NK-92 (cell line): ENCODE results near the gene RIOK3.
"Not testable (repeated sequence)": the region's sequence is repeated elsewhere in the genome, so short reads cannot be mapped to it uniquely, and the experiment has no call there.

Source experiments
- DNase-seq: peaks from one replicate; lab custom pipeline; 2025; ENCODE audit not compliant: unreplicated experiment; lab: John Stamatoyannopoulos, UW

Gene RIOK3

DNA sequence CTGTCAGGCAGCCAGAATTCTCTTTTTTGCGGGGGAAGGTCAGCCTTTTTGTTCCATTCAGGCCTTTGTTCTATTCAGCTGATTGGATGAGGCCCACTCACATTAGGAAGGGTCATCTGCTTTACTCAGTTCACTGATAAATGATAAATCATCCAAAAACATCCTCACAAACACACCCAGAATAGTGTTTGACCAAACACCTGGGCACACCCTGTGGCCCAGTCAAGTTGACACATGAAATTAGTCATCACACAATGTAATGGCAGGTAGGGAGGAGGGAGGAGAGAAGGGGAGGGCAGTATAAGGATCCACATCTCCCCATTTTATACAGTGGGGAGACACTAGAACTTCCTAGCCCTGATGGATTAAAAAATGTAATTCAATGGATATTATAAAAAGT is 41.9 kb downstream of the RIOK3 start:
- DNase-seq = no peak

- no peak for DNase-seq
Measured at GRCh38 chr18:23495723-23496440, 42.8 kb downstream of the RIOK3 start.

DNA sequence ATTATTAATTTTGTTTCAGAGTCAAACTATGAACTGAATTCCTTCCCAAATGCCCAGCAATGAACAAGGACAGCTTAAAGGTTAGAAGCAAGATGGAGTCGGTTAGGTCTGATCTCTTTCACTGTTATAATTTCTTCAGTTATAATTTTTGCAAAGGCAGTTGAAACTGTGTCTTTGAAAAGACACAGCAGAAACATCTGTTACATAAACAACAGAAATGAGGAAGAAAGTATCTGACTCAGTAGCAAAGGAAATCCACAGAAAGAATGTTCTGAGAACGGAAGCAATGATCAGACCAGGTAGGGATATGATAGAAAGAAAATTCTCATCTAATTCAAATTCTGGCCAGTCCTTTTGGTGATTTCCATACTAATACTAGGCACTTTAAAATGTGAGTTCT is 45.0 kb downstream of the RIOK3 start:
- DNase-seq = no peak

GRCh38 chr18:23498877-23499276 is 45.8 kb downstream of the RIOK3 start:
- no peak for DNase-seq

DNA sequence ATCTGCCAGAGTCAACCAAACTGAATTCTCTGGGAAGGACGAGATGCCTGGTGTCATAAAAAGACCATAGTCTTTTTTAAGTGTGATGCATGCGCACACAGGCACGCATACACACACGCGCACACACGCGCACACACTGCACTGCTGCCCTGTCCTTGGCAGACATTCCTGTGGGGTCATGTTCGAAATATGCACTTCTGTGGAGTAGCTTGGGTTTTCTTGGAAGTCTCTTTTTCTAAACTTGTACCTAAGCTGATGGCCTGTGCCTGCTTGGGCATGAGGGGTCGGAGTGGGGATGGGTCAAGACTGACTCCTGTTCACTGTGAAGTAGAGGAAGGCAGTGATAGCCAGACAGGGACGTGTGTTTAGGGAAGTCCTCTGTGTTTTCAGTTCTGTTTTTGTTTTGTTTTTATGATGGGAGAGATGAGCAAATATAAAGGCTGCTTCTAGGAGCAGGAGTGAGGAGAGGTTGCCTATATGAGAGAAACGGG is 46.2 kb downstream of the RIOK3 start:
- DNase-seq = no peak

DNA sequence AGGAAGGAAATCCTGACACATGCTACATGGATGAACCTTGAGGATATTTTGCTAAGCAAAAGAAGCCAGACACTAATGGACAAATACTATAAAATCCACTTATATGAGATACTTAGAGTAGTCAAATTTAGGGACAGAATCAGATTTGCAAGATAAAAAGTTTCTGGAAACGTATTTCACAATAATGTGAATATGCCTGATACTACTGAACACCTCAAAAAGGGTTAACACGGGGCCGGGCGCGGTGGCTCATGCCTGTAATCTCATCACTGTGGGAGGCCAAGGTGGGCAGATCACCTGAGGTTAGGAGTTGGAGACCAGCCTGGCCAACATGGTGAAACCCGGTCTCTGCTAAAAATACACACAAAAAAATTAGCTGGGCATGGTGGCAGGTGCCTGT is 48.5 kb downstream of the RIOK3 start:
- no peak for DNase-seq

GRCh38 chr18:23502516-23503037 is 49.5 kb downstream of the RIOK3 start:
- no peak for DNase-seq

- DNase-seq = peak; percentile 76
Measured at GRCh38 chr18:23503038-23503962, 50.2 kb downstream of the RIOK3 start, which contains the start of gene RMC1. Gene RMC1 (plus strand): TSS chr18:23503511. CDS start chr18:23503619, 108 bp downstream.

- DNase-seq = no peak
Measured at GRCh38 chr18:23503963-23504344, 50.9 kb downstream of the RIOK3 start.

- DNase-seq = no peak
Measured at GRCh38 chr18:23504720-23505119, 51.6 kb downstream of the RIOK3 start.

DNA sequence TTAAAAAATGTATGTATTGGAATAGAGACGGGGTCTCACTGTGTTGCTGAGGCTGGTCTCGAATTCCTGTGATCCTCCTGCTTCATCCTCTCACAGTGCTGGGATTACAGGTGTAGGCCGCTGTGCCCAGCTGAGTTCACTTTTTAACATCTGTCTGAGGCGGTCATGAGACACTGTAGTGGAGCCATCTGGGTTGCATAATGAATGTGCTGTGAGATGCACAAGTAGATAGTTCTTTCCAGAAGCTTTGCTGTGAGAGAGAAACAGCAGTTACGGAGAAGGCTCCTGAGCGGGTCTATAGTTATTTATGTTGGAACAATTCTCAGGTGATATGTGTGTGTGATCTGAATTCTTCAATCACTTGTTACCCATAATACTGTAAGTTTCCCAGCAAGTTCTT is 53.3 kb downstream of the RIOK3 start:
- DNase-seq = no peak

GRCh38 chr18:23510923-23511322 is 57.8 kb downstream of the RIOK3 start:
- DNase-seq = not testable (repeated sequence)

DNA sequence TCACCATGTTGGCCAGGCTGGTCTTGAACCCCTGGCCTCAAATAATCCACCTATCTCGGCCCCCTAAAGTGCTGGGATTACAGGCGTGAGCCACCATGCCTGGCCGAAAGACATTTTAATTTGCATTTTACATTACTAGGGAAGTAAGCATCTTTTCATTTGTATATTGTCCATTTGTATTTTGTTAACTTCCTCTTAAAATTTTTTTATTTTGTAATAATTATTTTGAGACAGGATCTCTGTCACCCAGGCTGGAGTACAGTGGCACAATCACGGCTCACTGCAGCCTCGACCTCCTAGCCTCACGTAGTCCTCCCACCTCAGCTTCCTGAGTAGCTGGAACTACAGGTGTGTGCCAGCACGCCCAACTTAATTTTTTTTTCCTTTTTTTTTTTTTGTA is 59.1 kb downstream of the RIOK3 start:
- not testable (repeated sequence) for DNase-seq

GRCh38 chr18:23512641-23513040 is 59.6 kb downstream of the RIOK3 start:
- DNase-seq = no peak

DNA sequence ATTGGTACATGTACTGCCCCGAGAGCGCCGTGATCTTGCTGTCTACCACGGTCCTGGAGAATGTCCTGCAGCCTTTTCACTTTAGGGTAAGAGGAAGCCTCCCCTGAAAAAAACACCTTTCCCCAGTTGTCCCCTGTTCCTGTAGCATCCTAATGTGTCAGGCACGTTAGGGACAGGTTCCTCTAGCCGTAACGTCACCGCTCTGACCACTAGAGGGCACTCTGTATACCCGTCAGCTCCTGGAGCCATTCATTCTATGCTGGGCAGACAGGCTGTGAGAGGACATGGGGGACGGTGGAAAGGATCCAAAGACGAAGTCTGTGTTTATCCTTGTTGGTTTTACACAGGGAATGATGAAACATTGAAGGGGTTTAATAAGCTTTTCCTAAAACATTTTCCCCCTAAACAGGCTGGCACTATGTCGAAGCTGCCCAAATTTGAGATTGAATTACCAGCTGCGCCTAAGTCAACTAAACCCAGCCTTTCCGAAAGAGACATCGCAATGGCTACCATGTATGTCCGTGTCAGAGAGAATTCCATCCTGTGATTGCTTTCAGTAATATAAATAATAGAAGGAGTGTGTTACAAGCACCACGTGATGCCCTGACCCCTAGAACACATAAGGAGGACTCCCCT is 62.9 kb downstream of the RIOK3 start:
- DNase-seq = no peak

GRCh38 chr18:23519734-23520133 is 66.6 kb downstream of the RIOK3 start:
- no peak for DNase-seq

DNA sequence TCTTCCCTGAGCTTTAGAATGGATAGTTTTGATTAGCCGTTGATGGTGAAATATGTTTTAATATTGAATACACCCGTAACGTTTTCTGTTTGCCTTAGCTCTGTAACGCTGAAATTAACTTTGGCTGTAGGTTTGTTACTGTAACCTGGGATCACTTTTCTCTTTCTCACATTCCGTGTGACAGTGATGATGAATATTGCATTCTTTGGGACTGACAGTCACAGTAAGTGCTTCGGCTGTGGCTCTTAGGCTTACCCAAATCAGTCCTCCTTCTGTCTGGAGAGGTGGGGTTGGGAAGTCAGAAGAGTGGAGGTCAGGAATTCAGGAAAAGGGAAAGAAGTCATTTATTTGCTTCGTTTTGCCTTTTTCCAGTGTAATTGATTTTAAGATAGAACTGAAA is 68.2 kb downstream of the RIOK3 start:
- DNase-seq = no peak

GRCh38 chr18:23521907-23522306 is 68.8 kb downstream of the RIOK3 start:
- no peak for DNase-seq

GRCh38 chr18:23523429-23524212 is 70.5 kb downstream of the RIOK3 start:
- DNase-seq = no peak

DNA sequence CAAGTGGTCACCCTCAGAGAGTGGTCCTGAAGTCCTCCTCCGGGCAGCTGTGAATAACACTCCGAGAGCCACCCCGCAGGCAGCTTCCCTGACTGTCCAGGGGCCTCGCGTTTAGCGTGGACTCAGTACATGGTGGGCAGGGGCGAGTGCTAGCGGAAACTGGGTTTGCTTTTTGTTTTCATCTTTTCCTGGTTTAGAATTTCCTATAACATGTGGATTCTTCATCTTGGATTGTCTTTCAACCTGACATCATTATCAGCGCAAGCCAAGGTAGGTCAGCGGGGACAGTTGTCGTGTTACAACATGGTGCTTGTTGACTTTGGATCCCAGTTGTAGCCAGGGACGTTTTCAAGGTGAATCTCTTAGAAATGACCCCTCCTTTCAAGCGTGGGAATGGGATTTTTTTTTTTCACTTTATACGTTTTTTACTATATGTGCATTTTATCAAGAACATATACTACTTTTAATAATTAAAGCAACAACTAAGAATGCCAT is 71.2 kb downstream of the RIOK3 start:
- no peak for DNase-seq
